SU-DHL-6 (cell line): ENCODE results near the gene FAM110A.

Experiments
- EZH2phosphoT487 ChIP-seq: fragments of 200-600 bp; sonication (generic), shearing (Covaris generic); conservative IDR thresholded peaks from 2 replicates; pipeline ENCODE4 v1.6.1; 2018; ENCODE audit warnings: mild to moderate bottlenecking, antibody characterized with exemption, low read length, moderate library complexity, mixed read lengths
- TF ChIP-seq, protein P1 (sequence below): fragments of 200-600 bp; sonication (generic); IDR thresholded peaks from one replicate; pipeline ENCODE4 v1.5.1; 2017; ENCODE audit warnings: antibody characterized with exemption, mild to moderate bottlenecking, low read length, moderate library complexity; ENCODE audit not compliant: insufficient read depth, poor library complexity, severe bottlenecking

DNA sequence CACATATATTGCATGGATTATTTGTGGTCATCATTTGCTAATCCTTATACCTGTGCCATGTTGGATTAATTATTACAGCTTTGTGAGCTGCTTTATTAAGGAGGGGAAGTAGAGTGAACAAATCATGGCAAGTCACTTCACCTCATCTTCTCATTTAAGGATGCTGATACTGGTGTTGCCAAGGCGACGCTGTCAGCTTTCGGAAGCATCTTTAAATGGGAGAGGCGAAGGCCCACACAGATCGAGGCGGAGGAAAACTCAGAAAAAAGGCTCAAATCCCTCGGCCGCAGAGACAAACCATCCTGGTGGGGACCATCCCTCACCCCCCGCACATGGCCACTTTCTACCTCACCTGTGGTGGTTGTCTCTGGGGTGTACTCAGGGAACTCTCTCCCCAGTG, 34.8 kb downstream of the FAM110A start:
- TF ChIP-seq, protein P1, sequence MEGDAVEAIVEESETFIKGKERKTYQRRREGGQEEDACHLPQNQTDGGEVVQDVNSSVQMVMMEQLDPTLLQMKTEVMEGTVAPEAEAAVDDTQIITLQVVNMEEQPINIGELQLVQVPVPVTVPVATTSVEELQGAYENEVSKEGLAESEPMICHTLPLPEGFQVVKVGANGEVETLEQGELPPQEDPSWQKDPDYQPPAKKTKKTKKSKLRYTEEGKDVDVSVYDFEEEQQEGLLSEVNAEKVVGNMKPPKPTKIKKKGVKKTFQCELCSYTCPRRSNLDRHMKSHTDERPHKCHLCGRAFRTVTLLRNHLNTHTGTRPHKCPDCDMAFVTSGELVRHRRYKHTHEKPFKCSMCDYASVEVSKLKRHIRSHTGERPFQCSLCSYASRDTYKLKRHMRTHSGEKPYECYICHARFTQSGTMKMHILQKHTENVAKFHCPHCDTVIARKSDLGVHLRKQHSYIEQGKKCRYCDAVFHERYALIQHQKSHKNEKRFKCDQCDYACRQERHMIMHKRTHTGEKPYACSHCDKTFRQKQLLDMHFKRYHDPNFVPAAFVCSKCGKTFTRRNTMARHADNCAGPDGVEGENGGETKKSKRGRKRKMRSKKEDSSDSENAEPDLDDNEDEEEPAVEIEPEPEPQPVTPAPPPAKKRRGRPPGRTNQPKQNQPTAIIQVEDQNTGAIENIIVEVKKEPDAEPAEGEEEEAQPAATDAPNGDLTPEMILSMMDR = no peak
- TF ChIP-seq EZH2phosphoT487 = no peak
